GM23248 (cell line): Measurements from ENCODE around the gene CASTOR1. TPM values are rescaled to one million over a fixed set of nuclear protein-coding genes. Genes with fewer than 3 reads are reported as not detected.

Experiments used
- DNase-seq: peaks from one replicate; pipeline ENCODE4 v3.0.0-alpha.2; 2015
- H2AFZ ChIP-seq: fragments of 200-600 bp; sonication (generic); 2 replicates; pipeline ENCODE4 v1.6.1; 2016; ENCODE audit warnings: antibody characterized with exemption
- H3F3A ChIP-seq: fragments of 200-600 bp; sonication (generic); 2 replicates; pipeline ENCODE4 v1.6.1; 2016; ENCODE audit warnings: mild to moderate bottlenecking, antibody characterized with exemption, mixed run types; ENCODE audit not compliant: insufficient read depth
- H3K27ac ChIP-seq: fragments of 200-600 bp; sonication (generic); 2 replicates; pipeline ENCODE4 v1.5.1; 2016; ENCODE audit warnings: mild to moderate bottlenecking
- H3K27me3 ChIP-seq: fragments of 200-600 bp; sonication (generic); replicated peaks from 2 replicates; pipeline ENCODE4 v1.6.1; 2016; ENCODE audit warnings: mild to moderate bottlenecking; ENCODE audit not compliant: insufficient read depth
- H3K36me3 ChIP-seq: fragments of 200-600 bp; sonication (generic); 2 replicates; pipeline ENCODE4 v1.6.1; 2016; ENCODE audit warnings: low read depth, mild to moderate bottlenecking
- H3K4me1 ChIP-seq: fragments of 200-600 bp; sonication (generic); 2 replicates; pipeline ENCODE4 v1.6.1; 2016; ENCODE audit warnings: mild to moderate bottlenecking; ENCODE audit not compliant: insufficient read depth
- H3K4me2 ChIP-seq: fragments of 200-600 bp; sonication (generic); one replicate; pipeline ENCODE4 v1.6.1; 2016; ENCODE audit warnings: mild to moderate bottlenecking; ENCODE audit not compliant: unreplicated experiment
- H3K4me3 ChIP-seq: fragments of 200-600 bp; sonication (generic); 2 replicates; pipeline ENCODE4 v1.5.1; 2016; ENCODE audit warnings: mild to moderate bottlenecking
- H3K79me2 ChIP-seq: fragments of 200-600 bp; sonication (generic); 2 replicates; pipeline ENCODE4 v1.6.1; 2016; ENCODE audit warnings: mild to moderate bottlenecking; ENCODE audit not compliant: insufficient read depth
- H3K9ac ChIP-seq: fragments of 200-600 bp; sonication (generic); 2 replicates; pipeline ENCODE4 v1.6.1; 2016; ENCODE audit warnings: mild to moderate bottlenecking
- H3K9me2 ChIP-seq: fragments of 200-600 bp; sonication (generic); 2 replicates; pipeline ENCODE4 v1.6.1; 2016; ENCODE audit warnings: mixed run types, mild to moderate bottlenecking, moderate library complexity; ENCODE audit not compliant: insufficient read depth
- H3K9me3 ChIP-seq: fragments of 200-600 bp; sonication (generic); one replicate; pipeline ENCODE4 v1.6.1; 2017; ENCODE audit warnings: low read depth
- H4K20me1 ChIP-seq: fragments of 200-600 bp; sonication (generic); 2 replicates; pipeline ENCODE4 v1.6.0; 2016; ENCODE audit not compliant: insufficient read depth
- EZH2 ChIP-seq: fragments of 200-600 bp; sonication (generic); IDR thresholded peaks from 2 replicates; pipeline ENCODE4 v1.6.1; 2018; ENCODE audit warnings: antibody characterized with exemption, mild to moderate bottlenecking; ENCODE audit not compliant: insufficient read depth, poor library complexity, severe bottlenecking
- EZH2phosphoT487 ChIP-seq: fragments of 200-600 bp; sonication (generic); IDR thresholded peaks from 2 replicates; pipeline ENCODE4 v1.6.1; 2018; ENCODE audit warnings: antibody characterized with exemption, moderate library complexity, mild to moderate bottlenecking, low read depth; ENCODE audit not compliant: insufficient read depth
- WGBS, 2 experiments: methylation state at CpG; one replicate each; pipeline ENCODE4 v1.1.6; 2015 to 2017; ENCODE audit warnings: low lambda C conversion rate in 2 of 2, low coverage in 1 of 2; ENCODE audit errors: missing lambda C conversion rate in 2 of 2; 5-methylcytosine and 5-hydroxymethylcytosine counted together
- in situ Hi-C: fragments of 300-500 bp; cut with MboI; formaldehyde crosslinking; loops from 2 replicates; pipeline ENCODE4 v1.15.0; 2020
- polyA plus RNA-seq: library from polyadenylated mRNA; unstranded; fragments of >200 nt; fragmentation: Nextera tagmentation; extraction: Ambion mirVana; gene quantifications from 2 replicates; pipeline ENCODE4 v1.2.1, GENCODE V29; 2016
- total RNA-seq: library from RNA; depleted of rRNA; stranded (reverse); fragments of >200 nt; shearing (Covaris generic); gene quantifications from 2 replicates; pipeline ENCODE4 v1.2.3, GENCODE V29; 2014

CASTOR1 gene
- total and polyA plus RNA-seq, 2 experiments from 2014 or later = 8.7 to 13.4 TPM

GRCh38 chr22:30286813-30287647, 2.3 kb downstream of the CASTOR1 start:
- Histone ChIP-seq H2AFZ (no peak overlapping the region), H3K4me3 (no peak overlapping the region), H3K4me1 (peaks cover 20% of the 10 kb centered on the region), H3K36me3 (no peaks in the 10 kb centered on the region), H3K27me3 (no peaks in the 10 kb centered on the region), H3K27ac (no peak overlapping the region), H3K9ac (no peak overlapping the region), H3K4me2 (no peak overlapping the region), H3K9me2 (no peaks in the 10 kb centered on the region), H3K9me3 (no peaks in the 10 kb centered on the region), H3F3A (peaks cover 16% of the 10 kb centered on the region), H3K79me2 (no peaks in the 10 kb centered on the region), H4K20me1 (no peaks in the 10 kb centered on the region)
- 65 to 67% methylated on average over 30 to 31 of the region's 31 CpGs for WGBS, 2 experiments
- in situ Hi-C loops = loop anchor here (10.0 kb wide), 1 partner anchor 98 kb away; the partner anchor contains the start of gene RNF215
- DNase-seq = peak; percentile 47
- TF ChIP-seq EZH2phosphoT487 (no peak), EZH2 (no peak)

DNA sequence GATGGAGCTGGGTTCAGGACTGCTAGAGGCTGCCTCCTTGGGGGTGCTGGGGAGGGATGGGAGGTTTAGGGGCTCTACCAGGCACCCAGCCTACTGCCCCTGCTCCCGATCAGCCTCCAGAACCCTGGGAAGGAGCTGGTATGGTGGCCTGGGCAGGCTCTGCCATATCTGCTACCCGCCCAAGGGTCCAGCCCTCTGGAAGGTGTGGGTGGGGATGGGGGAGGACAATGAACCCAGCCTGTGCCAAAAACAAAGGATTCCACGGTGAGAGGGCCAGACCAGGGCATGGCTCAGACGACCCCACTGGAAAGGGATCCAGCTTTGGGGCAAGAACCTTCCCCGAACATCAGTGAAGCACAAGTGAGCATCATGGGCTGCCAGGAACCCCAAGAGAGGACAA, 3.0 kb downstream of the CASTOR1 start:
- 84 to 90% methylated on average over 4 to 5 of the region's 5 CpGs for WGBS, 2 experiments
- Histone ChIP-seq H3F3A (peaks cover 10% of the 10 kb centered on the region), H3K4me1 (peaks cover 20% of the 10 kb centered on the region), H3K27me3 (no peaks in the 10 kb centered on the region), H3K27ac (no peak overlapping the region), H3K4me3 (no peak overlapping the region), H3K79me2 (no peaks in the 10 kb centered on the region), H3K9ac (no peak overlapping the region), H3K9me3 (no peaks in the 10 kb centered on the region), H3K9me2 (no peaks in the 10 kb centered on the region), H4K20me1 (no peaks in the 10 kb centered on the region), H3K36me3 (no peaks in the 10 kb centered on the region), H2AFZ (no peak overlapping the region), H3K4me2 (no peak overlapping the region)
- no peak for DNase-seq
- in situ Hi-C loops = loop anchor here (10.0 kb wide), 1 partner anchor 98 kb away; the partner anchor contains the start of gene RNF215
- no peak for TF ChIP-seq EZH2phosphoT487
- no peak for TF ChIP-seq EZH2

DNA sequence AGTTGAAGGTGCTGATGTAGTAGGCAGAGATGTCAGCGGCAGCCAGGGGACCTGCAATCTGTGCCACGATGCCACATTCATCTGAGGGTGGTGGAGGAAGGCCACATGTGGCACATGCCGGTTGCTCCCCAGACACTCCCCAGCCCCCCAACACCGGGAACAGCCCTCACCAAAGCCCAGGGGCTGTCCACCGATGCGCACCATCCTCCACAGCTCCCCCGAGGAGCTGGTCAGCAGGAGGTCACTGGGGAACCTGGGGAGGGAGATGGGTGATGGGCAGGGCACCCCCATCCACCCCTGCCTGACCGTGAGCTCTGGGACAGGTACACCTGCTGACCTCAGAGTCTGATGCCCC, 3.5 kb downstream of the CASTOR1 start:
- no peaks in the 10 kb centered on the region for H3K9me2 ChIP-seq
- in situ Hi-C loops = loop anchor here (10.0 kb wide), 1 partner anchor 99 kb away; the partner anchor contains the start of gene RNF215
- H4K20me1 ChIP-seq = no peaks in the 10 kb centered on the region
- 81 to 90% methylated on average over 8 of the region's 8 CpGs for WGBS, 2 experiments
- H3K79me2 ChIP-seq = no peaks in the 10 kb centered on the region
- H2AFZ ChIP-seq = no peak overlapping the region
- peaks cover 5% of the 10 kb centered on the region for H3F3A ChIP-seq
- H3K27ac ChIP-seq = no peak overlapping the region
- peaks cover 17% of the 10 kb centered on the region for H3K4me1 ChIP-seq
- no peak overlapping the region for H3K4me3 ChIP-seq
- H3K36me3 ChIP-seq = no peaks in the 10 kb centered on the region
- H3K9me3 ChIP-seq = no peaks in the 10 kb centered on the region
- TF ChIP-seq EZH2 = no peak
- no peak for TF ChIP-seq EZH2phosphoT487
- H3K4me2 ChIP-seq = no peak overlapping the region
- no peaks in the 10 kb centered on the region for H3K27me3 ChIP-seq
- no peak overlapping the region for H3K9ac ChIP-seq
- DNase-seq = no peak

GRCh38 chr22:30285176-30285845, 4.0 kb downstream of the CASTOR1 start:
- TF ChIP-seq EZH2 (no peak), EZH2phosphoT487 (no peak)

More at GRCh38 chr22:30285176-30285845, 4.0 kb downstream of the CASTOR1 start:
- no peak overlapping the region for H3K4me2 ChIP-seq
- H3K36me3 ChIP-seq = no peaks in the 10 kb centered on the region
- H3K79me2 ChIP-seq = no peaks in the 10 kb centered on the region
- no peak overlapping the region for H3K9ac ChIP-seq
- no peaks in the 10 kb centered on the region for H3K27me3 ChIP-seq
- no peaks in the 10 kb centered on the region for H3K9me2 ChIP-seq
- no peak overlapping the region for H3K4me3 ChIP-seq
- 89 to 92% methylated on average over 26 to 27 of the region's 27 CpGs for WGBS, 2 experiments
- 0 out of 2 replicates have a peak, but pooled peaks cover under 1% of the 10 kb centered on the region for H3F3A ChIP-seq
- in situ Hi-C loops = loop anchor here (10.0 kb wide), 1 partner anchor 99 kb away; the partner anchor contains the start of gene RNF215
- H4K20me1 ChIP-seq = no peaks in the 10 kb centered on the region
- no peak overlapping the region for H3K27ac ChIP-seq
- no peak overlapping the region for H2AFZ ChIP-seq
- no peak for DNase-seq
- H3K9me3 ChIP-seq = no peaks in the 10 kb centered on the region
- peaks cover 15% of the 10 kb centered on the region for H3K4me1 ChIP-seq
